Esophagus squamous epithelium (tissue), 4 donors: ENCODE measurements around the gene KLHDC8A.

Experiments
- CTCF ChIP-seq, 6 experiments: fragments of 450-650 bp in 4 of 6; fragments of 200-600 bp in 2 of 6; sonication (generic) in 2 of 6; IDR thresholded peaks; one replicate each; pipeline ENCODE4 v1.5.1; 2016 to 2019; ENCODE audit warnings: antibody characterized with exemption in 6 of 6, mild to moderate bottlenecking in 4 of 6, moderate library complexity in 4 of 6
- POLR2A ChIP-seq, 4 donors: fragments of 450-650 bp; IDR thresholded peaks; one replicate each; pipeline ENCODE4 v1.6.1; 2017; ENCODE audit warnings: antibody characterized with exemption in 4 of 4, mild to moderate bottlenecking in 4 of 4, moderate library complexity in 3 of 4

- TF ChIP-seq CTCF (IDR thresholded peaks at IDR 0.05) (no peak), POLR2A (IDR thresholded peaks at IDR 0.05) (no peak)
Observed at GRCh38 chr1:205359771-205360565, 3.2 kb upstream of the KLHDC8A start.
